HG03108 (cell line): ENCODE measurements around the gene SRSF8.
"Not testable (repeated sequence)": the region's sequence is repeated elsewhere in the genome, so short reads cannot be mapped to it uniquely, and the experiment has no call there.

Experiments
- ATAC-seq: cut with Tn5 transposase; IDR thresholded peaks from one replicate; pipeline ENCODE4 v1.9.1; 2021; ENCODE audit warnings: moderate library complexity; ENCODE audit not compliant: unreplicated experiment

The SRSF8 gene

GRCh38 chr11:95093548-95093947 is 26.8 kb downstream of the SRSF8 start:
- no peak for ATAC-seq

- ATAC-seq = peak; percentile 86
Observed at GRCh38 chr11:95095858-95096587, 29.3 kb downstream of the SRSF8 start.

GRCh38 chr11:95097209-95097608 is 30.5 kb downstream of the SRSF8 start:
- ATAC-seq = no peak

GRCh38 chr11:95098826-95099225 is 32.1 kb downstream of the SRSF8 start:
- no peak for ATAC-seq

- no peak for ATAC-seq
Observed at GRCh38 chr11:95100191-95100648, 33.5 kb downstream of the SRSF8 start.

- no peak for ATAC-seq
Observed at GRCh38 chr11:95100856-95101507, 34.3 kb downstream of the SRSF8 start.

- no peak for ATAC-seq
Observed at GRCh38 chr11:95101935-95102334, 35.2 kb downstream of the SRSF8 start.

- ATAC-seq = no peak
Observed at GRCh38 chr11:95102733-95103132, 36.0 kb downstream of the SRSF8 start.

- no peak for ATAC-seq
Observed at GRCh38 chr11:95103701-95104100, 37.0 kb downstream of the SRSF8 start.

- no peak for ATAC-seq
Observed at GRCh38 chr11:95104121-95104830, 37.6 kb downstream of the SRSF8 start.

- ATAC-seq = no peak
Observed at GRCh38 chr11:95104856-95105255, 38.1 kb downstream of the SRSF8 start.

- ATAC-seq = no peak
Observed at GRCh38 chr11:95108159-95108611, 41.5 kb downstream of the SRSF8 start.

GRCh38 chr11:95108671-95109551 is 42.2 kb downstream of the SRSF8 start:
- ATAC-seq = no peak

GRCh38 chr11:95111471-95111870 is 44.8 kb downstream of the SRSF8 start:
- ATAC-seq = not testable (repeated sequence)

GRCh38 chr11:95111923-95112540 is 45.3 kb downstream of the SRSF8 start:
- no peak for ATAC-seq

- ATAC-seq = no peak
Observed at GRCh38 chr11:95115597-95115996, 48.9 kb downstream of the SRSF8 start.

- ATAC-seq = no peak
Observed at GRCh38 chr11:95119361-95120060, 52.8 kb downstream of the SRSF8 start.
